GM19193 (cell line): ENCODE data around the gene NRG3.

Experiments
- POLR2A ChIP-seq: IDR thresholded peaks from 4 replicates; pipeline ENCODE4 v1.6.1; 2011; ENCODE audit not compliant: insufficient read depth, insufficient read length; ENCODE audit errors: extremely low read depth

Gene NRG3

DNA sequence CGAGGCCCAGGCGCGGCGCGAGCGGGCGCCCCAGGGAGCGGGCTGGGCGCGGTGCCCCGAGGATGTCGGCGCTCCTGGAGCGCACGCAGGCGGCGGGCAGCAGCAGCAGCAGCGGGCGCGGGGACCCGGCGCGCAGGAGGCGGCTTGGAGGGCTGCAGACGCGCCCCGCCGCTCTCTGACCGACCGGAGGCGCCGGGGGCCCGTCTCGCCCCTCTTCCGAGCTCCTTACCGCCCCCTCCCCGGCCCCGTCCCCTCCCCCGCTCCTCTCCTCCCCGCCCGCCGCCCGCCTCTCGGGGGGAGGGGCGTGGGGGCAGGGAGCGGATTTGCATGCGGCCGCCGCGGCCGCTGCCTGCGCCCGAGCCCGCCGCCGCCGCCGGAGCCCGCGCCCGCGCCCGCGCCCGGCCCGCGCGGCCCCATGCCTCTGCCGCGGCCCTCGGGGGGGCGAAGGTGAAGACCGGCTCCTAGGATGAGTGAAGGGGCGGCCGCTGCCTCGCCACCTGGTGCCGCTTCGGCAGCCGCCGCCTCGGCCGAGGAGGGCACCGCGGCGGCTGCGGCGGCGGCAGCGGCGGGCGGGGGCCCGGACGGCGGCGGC, at the start of gene NRG3:
Gene NRG3 (plus strand): TSS at position 320 of the 592 bp plus-strand sequence.
- TF ChIP-seq POLR2A, result no peak

DNA sequence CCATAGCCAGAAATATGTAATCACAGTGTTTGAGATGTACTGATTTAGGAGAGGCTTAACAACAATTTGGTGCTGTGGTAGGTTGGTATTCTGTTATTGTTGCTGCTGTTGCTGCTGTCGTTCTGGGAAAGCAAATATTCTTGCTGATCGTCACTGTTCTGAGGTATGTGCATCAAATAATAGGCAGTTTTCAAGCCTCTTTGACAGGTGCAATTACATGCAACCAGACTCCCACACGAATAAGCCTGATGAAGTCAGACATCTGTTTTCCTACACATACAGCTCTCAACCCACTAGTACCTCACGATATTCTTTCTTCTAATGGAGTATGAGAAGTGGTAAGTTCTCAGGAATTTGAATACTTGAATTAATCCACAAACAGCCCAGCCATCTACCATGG, 46.7 kb upstream of the NRG3 start:
- TF ChIP-seq POLR2A, result no peak

DNA sequence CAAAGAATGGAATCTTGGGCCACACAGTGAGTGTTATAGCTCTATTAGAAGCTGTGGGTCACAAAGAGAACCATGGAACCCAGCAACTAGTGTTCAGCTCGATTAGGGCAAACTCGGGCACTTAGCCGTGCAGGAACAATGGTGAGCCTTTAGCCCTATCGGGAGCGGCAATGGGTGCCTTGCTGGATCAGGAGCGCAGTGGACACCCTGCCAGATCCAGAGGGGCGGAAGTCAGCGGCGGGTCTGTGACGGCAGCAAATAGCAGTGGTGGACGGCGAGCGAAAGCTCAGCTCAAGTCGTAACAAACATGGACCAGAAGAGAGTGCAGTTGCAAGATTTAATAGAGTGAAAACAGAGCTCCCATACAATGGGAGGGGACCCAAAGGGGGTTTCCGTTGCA, 43.9 kb upstream of the NRG3 start:
- TF ChIP-seq POLR2A, result no peak

DNA sequence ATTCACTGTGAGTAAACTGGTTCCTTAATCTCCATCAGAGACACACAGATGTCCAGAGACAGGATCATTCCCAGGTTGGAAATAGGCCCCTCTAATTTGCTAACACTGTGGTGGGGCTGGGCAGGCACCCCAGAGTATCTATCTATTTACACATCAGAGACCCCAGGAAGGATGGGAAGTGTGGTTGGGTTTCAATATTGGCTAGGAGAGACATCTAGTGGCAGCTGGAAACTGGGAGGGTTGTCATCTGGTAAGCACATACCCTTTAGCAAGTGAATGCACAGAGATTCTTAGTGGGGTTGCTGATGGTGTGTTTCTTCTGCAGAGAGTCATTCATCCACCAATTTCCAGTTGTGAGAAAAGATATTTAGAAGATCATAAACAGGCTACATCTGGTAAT, 36.0 kb upstream of the NRG3 start:
- TF ChIP-seq POLR2A, result no peak

DNA sequence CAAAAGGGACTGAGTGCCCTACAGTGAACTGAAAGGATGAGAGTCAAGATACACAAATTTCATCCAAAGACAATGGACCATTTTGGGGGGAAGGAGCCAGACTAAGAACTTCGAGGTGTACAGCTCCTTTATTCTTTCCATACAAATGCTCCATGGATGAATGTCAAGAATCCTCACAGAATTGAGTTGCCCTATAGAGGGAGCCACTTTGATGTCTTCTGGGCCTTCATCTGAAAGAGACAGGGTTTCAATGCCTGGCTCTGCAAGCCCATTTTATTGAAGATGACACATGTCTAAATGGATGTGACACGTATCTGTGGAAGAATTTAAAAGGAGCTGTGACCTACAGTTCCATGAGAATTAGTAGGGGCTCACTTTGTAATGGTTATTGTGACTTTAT, 32.0 kb upstream of the NRG3 start:
- no peak for TF ChIP-seq POLR2A

DNA sequence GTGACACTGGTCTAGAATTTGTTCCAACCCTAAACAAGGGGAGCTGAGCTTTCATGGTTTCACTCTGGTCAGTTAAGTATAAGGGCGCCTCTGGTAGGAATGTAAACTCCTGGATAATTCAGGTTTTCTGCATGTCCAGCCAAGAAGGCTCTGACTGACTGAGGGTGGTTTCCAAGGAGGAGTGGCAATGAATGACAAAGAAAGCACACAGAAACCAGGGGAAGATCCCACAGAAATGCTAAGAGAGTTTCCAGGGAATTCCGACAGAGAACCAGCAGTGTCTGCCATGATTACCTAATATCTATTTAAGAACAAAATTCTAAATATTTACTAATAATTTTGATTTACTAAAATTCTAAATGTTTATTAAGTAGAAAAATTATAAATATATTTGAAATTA, 27.3 kb upstream of the NRG3 start:
- no peak for TF ChIP-seq POLR2A

DNA sequence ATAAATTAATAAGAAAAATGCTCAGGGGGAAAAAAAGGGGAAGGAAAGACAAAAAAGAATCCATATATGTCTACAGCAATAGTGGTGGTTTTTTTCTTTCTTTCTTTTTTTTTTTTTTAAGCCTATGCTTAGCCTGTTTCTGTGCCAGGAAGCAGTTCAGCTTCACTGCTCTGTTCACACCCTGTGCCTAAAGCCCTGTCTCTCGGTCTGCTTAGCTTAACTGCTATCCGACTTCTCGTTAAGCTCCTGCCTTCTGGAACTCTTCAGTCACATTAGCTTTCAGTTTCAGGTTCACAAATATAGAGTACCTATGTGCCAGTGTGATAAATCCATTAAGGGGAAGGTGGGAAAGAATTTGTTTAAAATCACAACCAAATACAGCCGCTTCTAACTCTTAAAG, 26.5 kb upstream of the NRG3 start:
- no peak for TF ChIP-seq POLR2A

DNA sequence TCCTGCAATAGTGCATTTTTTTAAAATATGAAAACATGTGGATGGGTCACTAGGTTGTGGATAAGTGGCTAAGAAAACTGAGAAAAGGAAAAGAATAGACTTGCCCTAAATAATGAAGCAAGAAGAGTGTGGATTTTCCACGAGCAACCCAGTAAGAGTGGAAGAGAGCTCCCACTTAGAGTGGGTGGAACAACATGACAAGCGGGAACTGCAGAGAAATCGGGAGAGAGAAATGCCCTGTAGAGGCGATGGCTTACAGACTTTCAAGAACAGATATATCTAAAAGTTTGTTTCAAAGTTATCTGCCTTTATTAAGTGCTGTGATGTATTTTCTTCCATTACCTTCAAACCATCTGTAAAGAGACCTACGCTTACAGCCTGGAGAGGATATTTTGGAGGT, 26.1 kb upstream of the NRG3 start:
- TF ChIP-seq POLR2A, result no peak

DNA sequence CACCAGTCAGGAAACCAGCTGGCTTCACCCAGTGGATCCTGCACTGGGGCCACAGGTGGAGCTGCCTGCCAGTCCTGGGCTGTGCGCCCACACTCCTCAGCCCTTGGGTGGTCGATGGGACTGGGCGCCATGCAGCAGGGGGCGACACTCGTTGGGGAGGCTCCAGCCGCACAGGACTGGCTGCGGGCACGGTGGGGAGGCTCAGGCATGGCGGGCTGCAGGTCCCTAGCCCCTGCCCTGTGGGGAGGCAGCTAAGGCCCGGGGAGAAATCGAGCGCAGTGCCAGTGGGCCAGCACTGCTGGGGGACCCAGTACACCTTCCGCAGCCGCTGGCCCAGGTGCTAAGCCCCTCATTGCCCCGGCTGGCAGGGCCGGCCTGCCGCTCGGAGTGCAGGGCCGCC, 12.4 kb upstream of the NRG3 start:
- TF ChIP-seq POLR2A, result no peak

DNA sequence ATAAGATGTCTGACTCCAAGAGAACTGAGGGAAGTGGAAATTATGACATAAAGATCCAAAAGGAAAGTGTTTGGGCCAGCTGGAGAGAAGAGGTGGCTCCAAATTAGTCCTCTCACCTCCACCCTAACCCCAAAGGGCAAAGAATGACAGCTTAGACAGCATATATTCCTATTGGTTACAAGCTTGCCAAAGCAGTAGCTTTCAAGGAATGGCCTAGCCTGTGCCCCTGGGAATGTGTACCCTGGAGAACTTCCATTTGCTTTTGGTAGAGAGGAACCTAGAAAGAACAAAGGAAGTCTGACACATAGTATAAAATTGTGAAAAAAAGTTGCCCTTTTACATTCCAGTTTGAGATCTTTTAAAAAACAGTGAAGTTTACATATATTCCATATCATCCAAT, 11.2 kb upstream of the NRG3 start:
- TF ChIP-seq POLR2A, result no peak

DNA sequence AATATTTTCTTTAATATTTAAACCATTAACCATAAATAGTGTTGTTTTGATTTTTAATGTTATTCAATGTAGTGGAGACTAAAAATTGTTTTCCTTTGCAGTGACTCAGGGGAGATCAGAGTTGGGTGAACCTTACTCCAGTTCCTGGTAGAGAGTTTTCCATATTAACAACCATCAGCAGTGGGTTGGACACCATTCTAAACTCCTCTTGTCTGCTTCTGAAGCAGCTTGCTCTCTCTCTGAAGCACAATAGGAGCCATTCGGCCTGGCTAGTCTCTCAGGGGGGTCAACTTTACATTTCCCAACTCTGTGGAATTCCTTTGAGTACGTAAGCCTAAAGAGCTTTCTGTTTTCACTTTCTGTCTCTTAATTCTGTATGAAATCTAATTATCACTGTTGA, 9.4 kb upstream of the NRG3 start:
- no peak for TF ChIP-seq POLR2A

DNA sequence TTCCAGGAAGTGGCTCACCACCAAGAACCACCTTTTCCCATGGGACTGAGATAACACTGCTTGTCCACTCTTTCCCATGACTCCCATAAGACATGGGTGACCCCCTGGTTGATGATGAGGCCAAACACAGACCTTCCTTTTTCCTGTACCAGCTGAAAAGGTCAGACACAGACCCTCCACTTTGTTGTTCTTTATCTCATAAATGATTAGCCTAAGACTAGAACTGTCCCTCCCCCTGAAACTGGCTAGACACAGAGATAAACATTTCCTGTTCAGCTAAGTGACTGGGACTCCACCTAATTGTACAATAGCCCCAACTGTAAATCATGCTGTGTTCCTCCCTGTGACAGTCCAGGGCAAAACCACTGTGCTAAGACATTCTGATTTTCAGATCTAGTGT, 8.2 kb upstream of the NRG3 start:
- no peak for TF ChIP-seq POLR2A

DNA sequence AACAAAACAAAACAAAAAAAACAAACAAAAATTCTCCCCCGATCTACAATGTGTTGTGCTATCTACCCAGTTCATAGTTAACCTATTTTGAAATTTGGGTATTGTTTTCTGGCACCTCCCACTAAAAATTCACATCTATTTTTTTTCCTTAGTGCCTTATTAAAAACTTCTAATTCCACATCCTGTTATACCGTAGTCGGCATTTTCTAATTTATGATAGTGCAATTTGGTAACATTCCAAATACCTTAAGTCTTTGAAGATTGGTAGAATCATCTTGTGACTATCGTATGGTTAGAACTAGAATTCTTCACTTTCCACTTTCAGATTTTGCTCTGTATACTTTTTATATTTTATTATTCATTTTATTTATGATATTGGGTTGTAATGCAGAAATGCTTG, 4.5 kb upstream of the NRG3 start:
- TF ChIP-seq POLR2A, result no peak

DNA sequence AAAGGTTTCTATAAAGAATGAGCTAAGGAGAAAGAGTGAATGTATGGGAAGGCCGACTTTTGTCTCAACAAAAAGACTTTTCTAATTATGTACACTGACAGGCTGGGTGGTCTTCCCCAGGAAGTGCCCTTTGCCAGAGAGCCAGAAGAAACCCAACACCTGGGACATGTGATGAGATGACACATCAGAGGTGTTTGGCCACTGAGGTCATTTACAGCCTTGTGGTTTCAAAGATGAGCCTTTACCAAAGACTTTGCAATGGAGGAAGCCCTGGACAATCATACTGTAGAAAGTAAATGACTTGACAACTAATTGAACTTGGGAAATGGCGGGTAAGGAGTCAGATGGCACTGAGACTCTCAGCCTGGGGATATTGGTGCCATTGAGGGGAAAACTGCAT, 3.4 kb upstream of the NRG3 start:
- TF ChIP-seq POLR2A, result no peak

DNA sequence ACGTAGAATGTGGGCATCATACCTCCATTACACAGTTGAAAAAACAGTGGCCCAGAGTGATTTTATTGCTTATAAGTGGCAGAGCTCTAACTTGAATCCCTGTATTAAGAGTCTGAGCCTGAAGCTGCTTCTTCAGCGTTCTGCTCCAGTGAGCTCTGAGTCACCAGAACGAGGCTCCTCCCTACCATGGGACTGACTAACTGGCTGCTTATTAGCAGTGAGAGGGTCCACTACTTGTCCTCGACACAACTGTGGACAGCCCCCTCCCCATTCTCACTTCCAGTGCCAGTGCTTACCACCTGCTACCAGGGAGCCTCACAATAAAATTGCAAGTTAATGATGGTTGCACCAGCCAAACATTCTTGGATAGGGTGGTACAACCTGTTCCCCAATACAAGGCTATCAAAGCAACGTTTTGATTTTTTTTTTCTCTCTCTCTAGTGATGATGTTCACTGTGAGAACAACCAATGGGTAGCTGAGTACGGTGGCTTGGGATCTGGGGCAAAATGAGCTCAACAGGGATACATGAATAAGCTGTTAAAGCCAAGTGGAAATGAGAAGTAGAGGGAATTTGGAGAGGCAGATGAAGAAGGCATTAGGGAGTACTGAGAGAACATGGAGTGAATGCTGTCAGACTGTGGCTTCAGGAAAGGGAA, 2.7 kb upstream of the NRG3 start:
- no peak for TF ChIP-seq POLR2A

DNA sequence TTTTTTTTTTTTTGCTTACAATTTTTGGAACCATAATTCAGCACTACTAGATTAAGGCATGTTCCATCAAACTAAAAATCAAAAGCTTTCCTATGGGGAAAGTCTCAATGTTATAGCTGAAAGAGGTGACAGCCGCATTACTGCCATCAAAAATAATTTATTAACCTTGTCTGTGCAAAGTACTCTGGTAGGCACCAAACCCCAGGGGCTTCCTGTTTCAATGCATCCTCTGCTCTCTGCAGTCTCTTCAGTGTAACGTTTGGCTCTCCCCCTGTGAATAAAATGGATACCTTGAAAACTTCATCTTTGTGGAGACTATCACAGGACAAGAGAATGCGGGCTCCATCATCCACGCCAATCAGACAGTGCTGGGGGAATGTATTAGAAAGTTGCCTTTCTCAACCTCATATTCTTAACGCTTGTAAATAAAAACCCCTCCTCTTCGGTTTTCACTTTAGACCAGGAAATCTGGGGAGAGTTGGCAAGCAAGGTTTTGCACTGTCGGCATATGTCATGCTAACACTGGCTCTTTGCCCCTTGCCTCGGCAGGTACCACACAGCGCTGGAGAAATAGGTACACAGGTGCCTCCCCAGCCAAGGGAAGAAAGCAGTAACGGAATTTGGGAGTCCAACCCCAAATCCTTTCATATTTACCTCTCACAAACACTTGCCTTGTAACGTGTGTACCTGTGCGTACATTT, 1.6 kb upstream of the NRG3 start:
- no peak for TF ChIP-seq POLR2A

DNA sequence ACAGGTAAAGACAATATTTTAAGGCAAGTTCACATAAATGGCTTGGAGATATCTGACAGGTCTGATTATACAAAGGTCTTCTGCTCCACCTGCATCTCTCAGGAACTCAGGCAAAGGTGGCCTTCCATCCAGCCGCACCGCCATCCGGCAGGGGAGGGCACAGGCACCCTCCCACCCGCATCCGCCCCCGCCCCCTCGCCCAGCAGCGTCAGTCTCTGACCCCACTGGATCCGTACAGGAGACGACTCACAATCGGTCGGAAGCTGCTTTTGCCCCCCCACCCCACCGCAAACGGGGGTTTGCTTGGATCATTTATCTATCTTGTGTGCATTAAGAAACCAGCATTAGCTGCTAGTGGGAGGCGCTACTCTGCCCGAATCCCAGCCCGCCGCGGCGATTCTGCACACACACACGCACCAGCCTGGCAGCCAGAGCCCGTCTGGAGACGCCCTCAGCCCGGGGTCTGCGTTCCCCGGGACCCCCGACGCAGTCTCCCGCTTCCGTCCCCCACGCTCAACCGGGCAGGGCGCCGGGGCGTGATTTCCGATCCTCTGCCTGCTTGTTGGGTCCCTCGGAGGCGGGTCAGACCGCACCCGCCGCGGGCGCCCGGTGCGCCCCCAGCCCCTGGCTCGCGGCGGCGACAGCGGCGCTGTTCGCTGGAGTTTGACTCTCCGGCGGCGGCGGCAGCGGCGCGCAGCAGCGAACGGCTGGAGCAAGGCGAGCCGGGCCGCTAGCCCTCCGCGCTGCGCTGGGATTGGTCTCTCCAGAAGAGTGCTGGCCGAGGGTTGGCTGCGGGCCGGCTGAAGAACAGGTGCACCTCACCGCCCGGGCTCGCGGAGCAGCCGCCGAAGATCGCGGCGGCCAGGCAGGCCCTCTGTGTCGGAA, 820 bp upstream of the NRG3 start:
- no peak for TF ChIP-seq POLR2A
